Stimulated activated CD8-positive, alpha-beta memory T cell treated with anti-CD3 and anti-CD28 coated beads, Interleukin-4, amount 100 ng/mL, for 1 hour (primary cell): ENCODE data around the gene THOC7.

Experiments used
- DNase-seq, 2 donors: peaks; one replicate each; pipeline ENCODE4 v3.0.0-alpha.2; 2020; ENCODE audit warnings: low read depth in 2 of 2, low spot score in 1 of 2

Gene THOC7

DNA sequence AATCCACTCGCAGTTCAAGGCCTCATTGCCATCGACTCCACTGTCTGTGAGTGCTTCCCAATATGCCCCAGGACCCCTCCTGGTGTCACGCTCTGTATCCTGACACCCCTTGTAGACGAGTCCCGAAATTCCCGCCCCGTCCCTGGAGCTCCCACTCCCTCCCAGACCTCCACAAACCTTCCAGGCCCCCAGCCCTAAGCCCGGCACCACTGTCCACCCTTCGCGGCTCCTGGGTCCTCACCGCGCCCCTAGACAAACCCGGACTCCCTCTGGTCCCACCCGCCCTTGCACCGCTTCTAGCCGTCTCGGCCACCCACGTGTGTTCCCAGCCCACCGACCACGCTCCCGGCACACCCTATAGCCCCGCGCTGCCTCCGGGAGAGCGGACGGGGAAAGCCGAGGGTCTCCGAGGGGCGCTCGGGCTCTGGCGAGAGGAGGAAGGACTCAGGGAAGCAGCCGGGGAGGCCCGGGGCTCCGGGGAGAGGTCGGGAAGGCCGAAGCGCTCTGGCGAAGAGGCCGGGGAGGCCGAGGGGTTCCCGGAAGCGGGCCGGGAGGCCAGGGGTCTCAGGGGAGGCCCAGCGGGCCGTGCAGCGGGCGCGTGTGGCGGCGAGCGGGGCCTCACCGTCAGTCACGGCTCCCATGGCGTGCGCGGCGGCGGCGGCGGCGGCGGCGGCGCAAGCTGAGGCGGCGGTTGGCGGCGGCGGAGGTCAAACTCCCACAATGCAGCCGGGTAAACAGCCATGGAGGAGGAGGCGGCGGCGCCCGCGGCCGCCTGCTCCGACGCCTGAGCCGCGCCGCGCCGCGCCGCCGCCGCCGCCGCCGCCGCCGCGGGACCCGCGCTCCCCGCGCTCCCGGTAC is at the start of gene THOC7, which contains the start of gene ATXN7:
THOC7 (minus strand) TSS at position 656 of the 858 bp plus-strand sequence; CDS start at position 641, 15 bp downstream.
ATXN7 (plus strand) TSS at position 718 of the 858 bp plus-strand sequence. CDS start 48,732 bp downstream, outside the sequence.
- peak in 1 of 2 donors; percentile 48 for DNase-seq

DNA sequence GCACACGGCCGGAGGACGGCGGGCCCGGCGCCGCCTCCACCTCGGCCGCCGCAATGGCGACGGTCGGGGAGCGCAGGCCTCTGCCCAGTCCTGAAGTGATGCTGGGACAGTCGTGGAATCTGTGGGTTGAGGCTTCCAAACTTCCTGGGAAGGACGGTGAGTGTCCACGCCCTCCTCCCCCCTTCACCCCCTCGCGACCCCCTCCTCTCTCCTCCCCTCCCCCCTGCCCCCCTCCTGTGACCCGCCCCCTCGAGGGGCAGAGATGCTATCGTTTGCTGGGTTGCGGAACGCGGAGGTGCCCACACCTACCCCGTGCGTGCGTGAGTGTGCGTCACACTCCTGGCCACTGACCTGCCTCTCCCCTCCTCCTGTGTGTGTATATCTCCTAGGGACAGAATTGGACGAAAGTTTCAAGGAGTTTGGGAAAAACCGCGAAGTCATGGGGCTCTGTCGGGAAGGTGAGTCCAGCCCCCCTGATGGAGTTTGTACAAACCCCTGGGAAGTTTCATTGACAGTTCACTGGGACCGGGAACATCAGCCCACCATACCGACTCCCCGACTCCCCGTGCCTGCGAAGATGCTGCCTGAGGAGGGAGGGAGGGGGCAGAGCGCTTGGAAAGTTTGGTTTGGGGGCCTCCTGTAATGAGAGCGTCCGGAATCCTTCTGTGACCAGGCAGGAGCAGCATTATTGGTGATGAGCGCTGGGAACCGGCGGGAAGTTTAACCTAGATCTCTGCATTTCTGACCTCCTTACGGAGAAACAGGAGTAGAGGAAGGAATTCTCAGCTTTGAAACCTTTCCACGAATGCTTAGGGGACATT is 49.4 kb upstream of the THOC7 start:
- DNase-seq, result peak; percentile 17 to 23

DNA sequence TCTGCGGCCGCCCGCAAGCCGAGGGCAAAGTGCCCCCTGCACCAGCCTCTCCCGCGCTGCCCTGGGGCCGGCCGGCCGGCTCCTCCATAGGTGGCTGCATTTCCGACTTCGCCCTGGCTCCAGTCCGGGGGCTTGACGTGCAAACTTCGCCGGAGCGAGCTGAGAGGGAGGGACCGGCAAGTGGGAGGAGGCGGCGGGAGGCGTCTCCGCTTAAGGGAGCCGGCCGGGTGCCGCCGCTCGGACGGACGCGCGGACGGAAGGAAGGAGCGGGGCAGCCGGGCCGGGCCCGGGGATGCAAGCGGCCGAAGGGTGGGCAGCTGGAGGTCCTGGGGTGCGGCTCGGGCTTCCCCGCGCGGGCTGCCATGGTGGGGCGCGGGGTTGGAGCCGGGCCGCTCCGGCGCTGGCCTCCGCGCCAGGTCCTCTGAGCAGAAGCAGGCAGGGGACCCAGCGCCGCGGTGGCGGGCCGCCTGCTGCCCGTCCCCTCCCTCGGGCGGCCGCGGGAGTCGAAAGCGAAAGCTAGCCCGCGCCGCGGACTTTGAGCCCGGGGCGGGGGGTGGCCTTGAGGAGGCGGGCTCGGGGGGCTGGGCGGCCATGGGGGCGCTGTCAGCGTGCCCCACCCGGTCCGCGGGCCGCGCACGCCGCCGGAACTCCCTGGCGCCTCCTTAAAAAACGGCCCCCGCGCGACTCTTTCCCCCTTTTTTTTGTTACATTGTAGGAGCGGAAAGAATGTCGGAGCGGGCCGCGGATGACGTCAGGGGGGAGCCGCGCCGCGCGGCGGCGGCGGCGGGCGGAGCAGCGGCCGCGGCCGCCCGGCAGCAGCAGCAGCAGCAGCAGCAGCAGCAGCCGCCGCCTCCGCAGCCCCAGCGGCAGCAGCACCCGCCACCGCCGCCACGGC is 48.5 kb upstream of the THOC7 start, which contains the start of gene SCAANT1:
SCAANT1 (minus strand) TSS at position 511 of the 895 bp plus-strand sequence.
- peak; percentile 66 to 74 for DNase-seq

DNA sequence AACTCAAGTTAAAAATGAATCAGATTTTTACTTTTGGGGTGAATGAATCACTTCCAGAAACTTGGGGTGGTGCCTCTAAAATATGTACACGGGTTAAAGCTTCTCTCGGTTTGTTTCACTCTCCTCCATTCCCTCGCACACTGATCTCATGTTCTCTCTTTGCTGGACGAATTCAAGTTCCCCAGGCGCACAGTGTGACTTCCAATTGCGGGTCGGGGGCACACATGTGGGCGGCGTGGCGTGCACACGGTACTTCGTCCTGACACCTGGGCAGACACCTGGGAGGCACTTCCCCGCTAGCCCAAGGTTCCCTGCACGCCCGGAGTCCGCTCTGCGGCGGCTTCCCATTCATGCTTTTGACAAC is 47.9 kb upstream of the THOC7 start:
- no peak for DNase-seq

DNA sequence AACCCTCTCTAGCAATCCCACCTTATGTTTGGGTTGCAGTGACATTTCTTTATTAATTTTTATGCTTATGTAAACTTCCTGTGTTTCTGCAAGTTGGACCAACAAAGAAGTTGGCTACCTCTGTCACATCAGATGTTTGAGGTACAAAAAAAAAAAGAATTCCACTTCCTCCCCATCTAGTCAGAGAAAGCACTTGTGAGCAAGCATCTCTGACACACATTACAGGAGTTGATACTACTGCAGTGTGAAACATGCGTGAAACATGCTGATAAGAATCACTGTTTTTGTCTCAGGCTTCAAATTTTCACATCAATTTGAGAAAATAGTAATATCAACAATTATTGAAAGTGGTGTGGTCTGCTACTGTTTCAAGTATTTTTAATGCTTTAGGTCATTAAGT is 47.3 kb upstream of the THOC7 start:
- DNase-seq, result no peak

DNA sequence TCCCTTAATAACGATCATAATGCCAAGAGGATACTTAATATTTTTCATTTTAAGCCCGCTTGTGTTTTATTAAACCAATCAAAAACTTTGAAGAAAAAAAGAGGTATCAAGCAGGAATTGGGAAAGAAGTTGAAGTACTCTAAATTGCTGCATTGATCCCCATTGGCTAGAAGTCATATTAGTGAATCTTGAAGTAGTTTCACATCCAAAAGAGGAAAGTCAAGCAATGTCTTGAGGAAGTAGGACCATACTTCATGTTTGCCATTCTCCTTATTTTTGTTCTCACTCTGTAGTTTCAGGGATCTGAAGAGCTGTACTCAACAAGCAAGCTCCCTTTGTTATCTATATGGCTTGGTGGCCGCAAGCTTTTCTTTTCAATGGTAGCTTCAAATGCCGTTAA is 46.4 kb upstream of the THOC7 start:
- DNase-seq, result no peak

DNA sequence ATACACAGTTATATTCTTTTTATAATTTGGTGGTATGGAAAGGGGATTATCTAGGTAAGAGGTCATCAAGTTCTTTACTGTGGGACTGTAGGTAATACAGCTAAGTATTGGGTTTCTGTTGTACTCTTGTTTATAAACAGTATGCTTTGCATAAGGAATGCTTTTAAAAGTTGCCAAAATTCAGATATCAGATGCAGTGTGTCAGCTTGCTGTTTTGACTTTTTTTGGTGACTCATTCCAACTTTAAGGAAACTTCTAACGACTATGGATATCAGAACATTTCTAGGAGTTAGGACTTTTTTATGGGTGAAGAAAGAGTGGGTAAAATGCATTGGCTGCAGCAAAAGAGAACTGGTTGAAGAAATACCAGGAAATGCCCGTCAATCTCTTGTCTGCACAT is 45.8 kb upstream of the THOC7 start:
- DNase-seq, result no peak

DNA sequence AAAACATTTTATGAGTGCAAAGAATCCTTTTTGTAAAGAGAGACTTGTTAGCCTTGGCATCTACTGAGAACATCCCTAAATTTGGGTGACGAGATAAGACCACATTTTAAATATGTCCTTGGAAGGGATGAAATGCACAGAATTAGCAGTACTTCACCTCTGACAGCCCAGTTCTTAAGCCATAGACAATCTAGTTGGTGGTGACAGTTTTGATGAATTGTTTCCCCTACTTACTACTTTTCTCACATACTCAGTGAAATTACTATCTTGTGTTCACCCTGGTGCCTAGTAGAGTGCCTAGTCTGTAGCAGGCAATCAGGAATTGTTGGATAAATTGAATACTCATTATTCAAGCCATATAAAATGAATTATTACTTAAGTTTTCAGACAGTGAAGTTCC is 45.2 kb upstream of the THOC7 start:
- no peak for DNase-seq

DNA sequence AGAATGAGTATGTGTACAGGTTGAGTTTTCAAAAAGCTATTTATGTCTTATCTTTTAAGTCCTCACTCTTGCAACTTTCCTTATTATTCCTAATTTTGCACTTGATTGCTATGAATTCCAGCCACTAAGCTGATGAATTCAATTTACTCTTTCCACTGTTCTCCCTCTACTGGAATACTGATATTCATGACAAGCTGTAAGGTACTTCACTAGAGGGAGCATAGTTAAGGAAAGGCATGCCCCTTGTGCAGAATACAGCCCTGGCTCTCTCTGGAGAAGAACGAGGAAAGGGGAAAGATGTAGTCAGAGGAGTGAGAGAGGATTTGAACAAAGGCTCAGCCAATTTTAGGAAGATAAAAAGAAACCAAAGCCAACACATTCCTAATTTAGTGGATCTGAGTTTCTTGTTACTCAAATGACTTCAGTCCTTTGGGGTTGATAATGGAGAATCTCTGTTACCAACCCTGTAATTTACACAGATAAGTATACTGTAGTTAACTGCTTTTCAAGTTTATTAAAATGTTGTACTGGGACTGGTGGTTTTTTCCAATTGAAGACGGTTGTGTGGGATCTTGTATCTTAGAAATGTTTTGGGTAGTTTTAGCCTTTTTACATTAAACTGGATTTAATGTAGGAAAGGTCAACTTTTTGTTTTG is 44.6 kb upstream of the THOC7 start:
- no peak for DNase-seq

DNA sequence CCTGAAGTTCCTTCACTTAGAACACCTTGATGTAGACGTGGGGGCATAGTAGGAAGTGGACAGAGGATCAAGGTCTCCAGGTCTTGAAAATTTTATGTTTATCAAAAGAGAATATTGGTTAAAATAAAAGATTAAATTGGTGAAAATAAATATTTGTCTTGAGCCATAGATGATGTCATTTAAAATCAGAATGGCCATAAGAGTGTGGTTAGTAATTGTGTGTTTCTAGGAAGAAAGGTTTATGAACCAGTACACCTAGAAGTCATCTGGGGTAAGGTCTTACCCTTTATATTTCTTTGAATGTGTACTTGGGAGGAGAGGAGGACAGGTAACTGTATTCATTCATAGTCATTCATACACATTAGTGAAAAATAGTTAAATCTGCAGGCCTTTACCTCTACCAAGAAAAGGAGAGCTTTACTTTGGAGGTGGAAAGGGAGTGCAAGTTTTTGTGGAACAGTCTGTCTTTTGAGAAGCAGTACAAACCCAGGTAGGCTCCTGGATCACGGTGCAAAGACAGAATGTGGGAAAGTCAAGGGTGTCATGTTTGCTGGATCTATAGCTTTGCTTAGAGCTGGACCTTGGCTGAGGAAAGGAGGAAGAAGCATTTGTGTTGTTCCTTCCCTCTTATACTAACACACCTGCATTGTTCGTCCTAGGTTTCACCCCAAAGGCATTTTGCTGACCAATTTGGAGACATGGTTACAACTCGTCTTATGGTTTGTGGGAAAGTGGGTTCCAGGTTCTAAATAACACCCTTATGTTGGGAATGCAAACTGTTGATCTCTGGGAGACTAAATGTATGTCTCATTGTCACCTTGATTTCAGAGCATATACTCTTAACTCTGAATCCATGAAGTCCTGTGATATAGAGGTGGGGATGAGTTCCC is 42.4 kb upstream of the THOC7 start:
- DNase-seq, result no peak

DNA sequence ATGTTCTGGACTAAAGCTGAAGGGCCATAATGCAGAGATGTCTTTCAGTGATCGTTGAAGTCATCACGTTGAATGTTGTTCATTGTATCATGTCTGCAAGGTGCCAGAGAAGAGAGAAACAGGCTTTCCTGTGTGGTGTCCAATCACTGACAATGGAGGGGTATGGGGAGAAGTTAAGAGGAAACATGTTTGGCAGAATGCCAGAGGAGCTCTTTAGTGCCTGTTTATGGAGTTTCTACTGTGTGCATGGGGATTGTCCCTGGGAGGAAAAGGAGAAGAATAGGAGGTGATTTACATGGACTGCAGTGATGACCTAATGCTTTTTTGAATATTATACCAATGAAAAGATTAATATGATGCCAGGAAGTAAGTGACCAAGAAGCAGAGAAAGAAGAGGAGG is 36.9 kb upstream of the THOC7 start:
- no peak for DNase-seq

DNA sequence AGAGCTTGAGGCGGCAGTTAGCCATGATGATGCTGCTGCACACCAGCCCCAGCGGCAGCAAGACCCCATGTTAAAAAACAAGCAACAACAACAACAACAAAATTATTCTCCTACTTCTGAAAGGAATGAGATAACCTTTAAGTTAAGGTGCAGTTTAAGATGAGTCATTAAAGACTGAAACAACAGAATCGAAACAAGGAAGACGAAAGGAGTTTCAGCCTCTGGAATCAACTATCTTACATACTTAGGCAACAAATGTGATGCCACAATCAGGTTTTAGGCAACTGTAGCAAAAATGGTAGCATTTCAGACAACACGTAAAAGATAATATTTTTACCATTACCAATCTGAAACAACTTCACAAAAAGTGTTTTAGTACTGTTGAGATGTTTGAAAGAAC is 36.4 kb upstream of the THOC7 start:
- no peak for DNase-seq

DNA sequence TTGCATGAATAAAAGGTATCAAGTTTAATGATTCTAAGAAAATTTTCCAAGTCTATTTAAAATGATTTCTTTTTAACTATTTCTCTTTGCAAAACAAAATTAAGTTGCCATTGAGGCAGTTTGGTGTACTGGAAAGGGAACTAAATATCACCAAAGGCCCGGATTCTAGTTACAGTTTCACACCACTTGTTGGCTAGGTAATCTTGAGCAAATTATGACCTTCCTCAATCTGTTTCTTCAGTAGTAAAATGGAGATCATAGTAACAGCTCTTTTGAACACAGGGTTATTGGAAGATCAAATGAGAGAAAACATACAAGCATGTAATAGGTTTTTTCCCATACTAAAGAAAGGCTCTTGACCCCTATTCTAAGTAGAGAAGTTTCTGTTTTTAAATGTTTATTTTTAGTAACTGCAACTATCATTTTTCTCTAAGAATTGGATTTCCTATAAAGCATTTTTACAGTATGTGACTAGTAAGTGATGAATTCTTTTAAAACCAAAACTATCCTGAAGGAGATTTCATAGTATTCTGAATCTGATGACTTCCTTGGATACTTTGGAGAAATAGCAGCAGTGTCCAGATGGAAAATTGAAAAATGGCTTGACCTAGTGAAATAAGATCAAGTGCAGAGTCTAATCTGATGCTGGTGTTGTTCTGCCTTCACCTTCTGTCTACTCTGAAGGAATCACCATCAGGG is 32.9 kb upstream of the THOC7 start:
- DNase-seq, result no peak

DNA sequence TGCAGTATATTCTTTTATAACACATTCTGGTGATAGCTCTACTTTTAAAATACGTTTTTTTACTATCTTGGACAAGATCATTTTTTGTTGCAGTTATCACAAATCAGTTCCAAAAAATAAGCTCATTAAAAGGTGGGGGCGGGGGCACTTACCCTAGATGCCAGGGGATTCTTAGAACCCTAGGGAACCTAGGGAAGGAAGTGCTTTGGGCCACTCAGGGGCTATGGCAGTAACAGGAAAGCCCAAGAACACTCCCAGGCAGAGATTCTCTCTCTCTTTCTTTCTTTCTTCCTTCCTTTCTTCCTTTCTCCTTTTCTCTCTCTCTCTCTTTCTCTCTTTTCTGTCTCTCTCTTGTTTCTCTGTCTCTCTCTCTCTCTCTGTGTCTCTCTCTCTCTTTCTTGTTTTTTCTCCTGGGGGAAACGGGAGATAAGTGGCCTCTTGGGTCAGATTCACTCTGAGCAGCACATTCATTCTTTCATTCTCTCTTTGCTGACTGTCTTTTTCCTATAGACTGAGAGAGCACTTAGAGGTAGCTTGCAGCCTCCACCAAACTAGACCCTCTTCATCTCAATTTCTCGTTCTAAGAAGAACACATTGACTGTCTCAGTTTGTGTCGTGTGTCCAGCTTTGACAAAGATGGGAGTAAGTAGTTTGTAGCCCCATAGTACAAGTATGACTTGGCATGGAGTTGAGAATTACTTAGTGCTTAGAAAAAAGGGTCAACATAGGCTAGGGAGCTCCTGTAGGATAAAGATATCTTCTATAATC is 32.0 kb upstream of the THOC7 start:
- DNase-seq, result no peak

DNA sequence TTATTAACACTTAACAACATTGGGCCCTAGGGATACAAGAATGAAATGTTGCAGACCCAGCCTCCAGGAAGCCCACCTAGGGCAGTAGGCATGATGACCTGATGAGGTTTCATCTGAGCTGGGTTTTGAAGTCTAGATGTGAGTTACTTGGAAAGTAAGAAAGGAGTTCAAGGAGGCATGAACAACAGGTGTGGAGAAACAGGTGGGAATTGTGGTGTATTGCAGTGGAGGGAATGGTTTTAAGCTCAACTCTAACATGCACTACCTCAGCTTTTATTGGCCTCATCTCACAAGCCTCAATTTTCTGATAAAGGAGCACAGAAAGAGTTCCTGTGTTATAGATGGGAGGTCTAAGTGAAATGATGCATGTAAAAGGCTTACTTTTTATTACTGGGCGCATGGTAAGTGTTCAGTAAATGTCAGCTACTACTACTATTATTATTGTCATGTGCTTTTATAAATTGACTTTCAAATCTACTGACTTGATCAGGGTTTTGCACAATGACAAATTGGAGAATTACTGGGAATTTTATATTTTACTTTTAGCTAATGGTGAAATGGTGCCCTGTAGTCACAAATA is 29.3 kb upstream of the THOC7 start:
- DNase-seq, result no peak

DNA sequence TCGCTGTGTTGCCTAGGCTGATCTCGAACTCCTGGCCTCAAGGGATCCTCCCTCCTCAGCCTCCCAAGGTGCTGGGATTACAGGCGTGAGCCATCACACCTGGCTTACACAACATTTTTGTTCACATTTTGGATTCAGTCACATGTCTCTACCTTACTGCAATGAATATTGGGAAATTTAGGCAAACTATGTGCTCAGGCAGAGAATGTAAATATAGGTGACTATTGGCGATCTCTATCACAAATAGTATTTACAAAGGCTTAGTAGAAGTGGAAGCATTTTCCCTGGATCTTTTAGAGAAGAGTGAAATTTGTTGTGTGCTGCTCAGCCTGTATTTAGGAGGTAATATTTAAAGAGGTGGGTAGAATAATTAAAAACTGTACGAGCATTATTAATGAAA is 27.9 kb upstream of the THOC7 start:
- DNase-seq, result no peak

DNA sequence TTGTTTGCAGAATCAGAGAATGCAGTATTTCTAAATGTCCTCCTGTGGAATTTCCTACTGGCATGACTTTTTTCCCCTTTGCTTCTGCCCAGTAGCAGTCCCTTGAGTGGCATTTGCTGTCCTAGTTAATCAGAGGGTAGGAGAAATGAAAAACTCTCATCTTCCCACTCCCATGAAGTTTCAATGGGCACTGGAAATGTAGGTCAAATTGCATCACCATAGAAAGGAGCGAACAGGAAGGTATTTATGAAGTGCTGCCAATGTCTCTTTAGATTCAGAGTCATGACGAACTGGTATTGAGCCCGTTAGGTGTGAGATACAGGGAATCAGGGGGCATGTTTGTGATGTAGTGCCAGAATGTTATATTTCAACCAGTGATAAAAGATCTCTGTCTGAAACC is 23.3 kb upstream of the THOC7 start:
- no peak for DNase-seq

DNA sequence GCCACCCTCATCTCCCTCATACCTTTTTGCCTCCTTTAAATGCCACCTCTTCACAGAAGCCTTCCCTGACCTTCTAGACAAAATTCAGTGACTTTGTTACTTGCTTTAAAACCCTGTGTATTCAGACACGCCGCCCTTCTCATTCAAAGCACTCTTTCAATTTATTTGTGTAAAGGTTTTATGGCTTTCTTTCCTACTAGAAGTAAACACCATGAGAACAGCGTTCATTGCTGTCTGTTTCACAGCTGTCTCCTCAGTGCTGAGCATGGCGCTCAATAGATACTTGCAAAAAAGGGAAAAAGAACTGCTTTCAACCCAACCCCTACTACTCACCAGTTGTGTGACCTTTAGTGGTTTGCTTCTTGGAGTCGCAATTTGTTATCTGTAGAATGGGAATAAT is 17.0 kb upstream of the THOC7 start:
- DNase-seq, result no peak
